Measurements from ENCODE around the gene GALNT14. TPM values are rescaled to one million over a fixed set of nuclear protein-coding genes. Genes with fewer than 3 reads are reported as not detected.

Gene GALNT14
- total RNA-seq, 2 donors from 2014 or later = 0.15 to 1.0 TPM

DNA sequence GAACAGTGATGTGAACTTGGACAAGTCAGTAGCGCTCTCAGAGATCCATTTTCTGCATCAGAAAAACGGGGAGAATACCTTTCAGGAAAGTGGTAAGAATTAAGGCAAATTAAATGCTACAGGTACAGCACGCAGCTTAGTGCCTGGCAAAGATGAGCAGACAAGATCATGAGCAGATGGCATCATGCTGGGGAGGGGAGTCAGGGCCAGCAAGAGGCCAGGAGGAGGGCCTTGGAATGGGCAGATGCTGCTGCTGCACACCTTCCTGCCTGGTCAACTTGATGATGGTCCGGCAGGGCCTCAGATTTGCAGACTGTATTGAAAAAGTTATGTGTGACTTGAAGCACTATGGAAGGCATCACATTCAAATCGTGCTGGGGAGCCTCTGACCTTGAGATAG, 72.9 kb downstream of the GALNT14 start:
- no peaks in the 10 kb centered on the region for H3K9me3 ChIP-seq
- TF ChIP-seq, protein P1, sequence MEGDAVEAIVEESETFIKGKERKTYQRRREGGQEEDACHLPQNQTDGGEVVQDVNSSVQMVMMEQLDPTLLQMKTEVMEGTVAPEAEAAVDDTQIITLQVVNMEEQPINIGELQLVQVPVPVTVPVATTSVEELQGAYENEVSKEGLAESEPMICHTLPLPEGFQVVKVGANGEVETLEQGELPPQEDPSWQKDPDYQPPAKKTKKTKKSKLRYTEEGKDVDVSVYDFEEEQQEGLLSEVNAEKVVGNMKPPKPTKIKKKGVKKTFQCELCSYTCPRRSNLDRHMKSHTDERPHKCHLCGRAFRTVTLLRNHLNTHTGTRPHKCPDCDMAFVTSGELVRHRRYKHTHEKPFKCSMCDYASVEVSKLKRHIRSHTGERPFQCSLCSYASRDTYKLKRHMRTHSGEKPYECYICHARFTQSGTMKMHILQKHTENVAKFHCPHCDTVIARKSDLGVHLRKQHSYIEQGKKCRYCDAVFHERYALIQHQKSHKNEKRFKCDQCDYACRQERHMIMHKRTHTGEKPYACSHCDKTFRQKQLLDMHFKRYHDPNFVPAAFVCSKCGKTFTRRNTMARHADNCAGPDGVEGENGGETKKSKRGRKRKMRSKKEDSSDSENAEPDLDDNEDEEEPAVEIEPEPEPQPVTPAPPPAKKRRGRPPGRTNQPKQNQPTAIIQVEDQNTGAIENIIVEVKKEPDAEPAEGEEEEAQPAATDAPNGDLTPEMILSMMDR (IDR thresholded peaks at IDR 0.05) = no peak
- H3K36me3 ChIP-seq = no peaks in the 10 kb centered on the region
- no peak overlapping the region for H3K27ac ChIP-seq
- H3K4me1 ChIP-seq = no peaks in the 10 kb centered on the region
- H3K4me3 ChIP-seq = no peak overlapping the region
- no peaks in the 10 kb centered on the region for H3K27me3 ChIP-seq
- DNase-seq (ENCODE audit: low spot score) = no peak

DNA sequence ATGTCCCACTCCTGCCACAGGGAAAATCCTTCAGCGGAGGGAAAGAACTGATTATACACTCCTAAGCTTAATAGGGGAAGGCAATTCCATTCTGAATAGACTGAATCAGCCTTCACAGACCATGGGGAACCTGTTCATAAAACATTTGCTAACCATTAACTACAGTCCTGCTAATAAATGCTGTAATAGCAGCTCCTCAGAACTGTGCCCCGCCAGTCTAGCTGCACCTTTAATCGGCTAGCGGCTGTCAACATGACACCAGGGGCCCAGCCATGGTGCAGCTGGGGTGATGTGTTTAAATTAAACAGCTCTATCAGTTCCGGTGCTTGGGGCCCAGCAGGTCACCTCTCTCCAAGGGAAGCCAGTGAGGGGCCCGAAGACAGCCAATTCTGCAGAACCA, 77.8 kb downstream of the GALNT14 start:
- no peaks in the 10 kb centered on the region for H3K36me3 ChIP-seq
- TF ChIP-seq, protein P1 (IDR thresholded peaks at IDR 0.05) = no peak
- H3K27me3 ChIP-seq = no peaks in the 10 kb centered on the region
- no peak overlapping the region for H3K4me3 ChIP-seq
- peaks cover 0 to 4% of the 10 kb centered on the region in 2 donors for H3K4me1 ChIP-seq
- H3K9me3 ChIP-seq = no peaks in the 10 kb centered on the region
- H3K27ac ChIP-seq = no peak overlapping the region
- DNase-seq (ENCODE audit: low spot score) = peak; percentile 44

- no peaks in the 10 kb centered on the region for H3K27me3 ChIP-seq
- H3K4me3 ChIP-seq = no peak overlapping the region
- TF ChIP-seq, protein P1 (IDR thresholded peaks at IDR 0.05) = no peak
- peaks cover 0 to 9% of the 10 kb centered on the region in 2 donors for H3K4me1 ChIP-seq
- no peak overlapping the region for H3K27ac ChIP-seq
- no peaks in the 10 kb centered on the region for H3K36me3 ChIP-seq
- DNase-seq (ENCODE audit: low spot score) = no peak
- H3K9me3 ChIP-seq = no peaks in the 10 kb centered on the region
Observed at GRCh38 chr2:31058096-31059035, 79.9 kb downstream of the GALNT14 start.

- Histone ChIP-seq H3K4me3 (no peak overlapping the region), H3K36me3 (no peaks in the 10 kb centered on the region), H3K4me1 (peaks cover 0 to 9% of the 10 kb centered on the region in 2 donors), H3K27me3 (no peaks in the 10 kb centered on the region), H3K9me3 (no peaks in the 10 kb centered on the region), H3K27ac (no peak overlapping the region)
- no peak for DNase-seq (ENCODE audit: low spot score)
- TF ChIP-seq, protein P1 (IDR thresholded peaks at IDR 0.05) = no peak
Observed at GRCh38 chr2:31057691-31058090, 80.5 kb downstream of the GALNT14 start.

GRCh38 chr2:31055938-31056337, 82.3 kb downstream of the GALNT14 start:
- Histone ChIP-seq H3K4me3 (no peak overlapping the region), H3K36me3 (no peaks in the 10 kb centered on the region), H3K27ac (no peak overlapping the region), H3K27me3 (no peaks in the 10 kb centered on the region), H3K4me1 (peaks cover 0 to 9% of the 10 kb centered on the region in 2 donors), H3K9me3 (no peaks in the 10 kb centered on the region)
- DNase-seq (ENCODE audit: low spot score) = no peak
- TF ChIP-seq, protein P1 (IDR thresholded peaks at IDR 0.05) = no peak

Data from right atrium auricular region (tissue), 2 donors.